Hepatocyte (in vitro differentiated cells): ENCODE results near the gene DMGDH.

Source experiments
- CTCF ChIP-seq: fragments of 200-600 bp; sonication (generic); IDR thresholded peaks from 2 replicates; pipeline ENCODE4 v1.5.1; 2016; ENCODE audit warnings: antibody characterized with exemption, mild to moderate bottlenecking; ENCODE audit not compliant: poor library complexity
- EZH2 ChIP-seq: fragments of 200-600 bp; sonication (generic); IDR thresholded peaks from 2 replicates; pipeline ENCODE4 v1.6.1; 2016; ENCODE audit warnings: antibody characterized with exemption, mild to moderate bottlenecking, borderline replicate concordance
- EZH2phosphoT487 ChIP-seq: fragments of 200-600 bp; sonication (generic); IDR thresholded peaks from one replicate; pipeline ENCODE4 v1.6.1; 2018; ENCODE audit warnings: antibody characterized with exemption, mild to moderate bottlenecking, low read depth, moderate library complexity; ENCODE audit not compliant: unreplicated experiment, severe bottlenecking

- no peak for TF ChIP-seq CTCF
- TF ChIP-seq EZH2phosphoT487: no peak
- TF ChIP-seq EZH2: no peak
Observed at GRCh38 chr5:79070350-79070667, 835 bp upstream of the DMGDH start.
